ENCODE results near the gene CTSL.

The CTSL gene

GRCh38 chr9:87725900-87726709 lies at the start of gene CTSL:
CTSL (plus strand) TSS chr9:87726119; CDS start chr9:87727604, 1,485 bp downstream.
- CTCF ChIA-PET: interaction anchor here (0.7 to 1.7 kb wide), 4 partner anchors 11 to 1126 kb away, joined by 3 to 7 read pairs (median 6); partner anchors contain the start of gene CDK20
- POLR2A ChIA-PET: interaction anchor here (0.8 to 1.4 kb wide), 10 partner anchors 9 to 248 kb away, joined by 3 to 4 read pairs (median 3); partner anchors contain the start of genes CDK20 and DAPK1
- peaks cover 0 to 37% of the 10 kb centered on the region in 2 experiments for H3K36me3 ChIP-seq (ENCODE audit: control insufficient read depth in 2 of 2, insufficient read depth in 1 of 2, low read length in 2 of 2)
- no peaks in the 10 kb centered on the region for H3K4me1 ChIP-seq (ENCODE audit: control insufficient read depth, insufficient read depth, low read length)
- H3K27ac ChIP-seq (ENCODE audit: extremely low read depth, low read depth, low read length): peak within 1 kb of the TSS; percentile 20; the same call in 1 of the 2 replicates
- H3K9me3 ChIP-seq (ENCODE audit: control insufficient read depth, insufficient read depth, low read depth, low read length): no peaks in the 10 kb centered on the region
- peak within 1 kb of the TSS; percentile 59 for H3K4me3 ChIP-seq (ENCODE audit: low read depth, low read length)
- TF ChIP-seq ZSCAN5A (tag by site-specific recombination; IDR thresholded peaks at IDR 0.05) (0 out of 2 replicates have a peak, but pooled peaks have one; percentile 60), ZNF843 (tag by site-specific recombination; IDR thresholded peaks at IDR 0.05) (peak; percentile 45; the same call in 1 of the 2 replicates), ZIC2 (tag by site-specific recombination; IDR thresholded peaks at IDR 0.05) (peak; percentile 33; the same call in 1 of the 2 replicates), ZNF280C (tag by site-specific recombination; IDR thresholded peaks at IDR 0.05) (no peak), YY1 (tag by site-specific recombination; IDR thresholded peaks at IDR 0.05) (0 out of 2 replicates have a peak, but pooled peaks have one; percentile 14), ZBTB17 (tag by site-specific recombination; IDR thresholded peaks at IDR 0.05) (peak; percentile 65), KLF9 (tag by site-specific recombination; IDR thresholded peaks at IDR 0.05; ENCODE audit: low read depth) (0 out of 2 replicates have a peak, but pooled peaks have one; percentile 30), ZNF747 (tag by site-specific recombination; IDR thresholded peaks at IDR 0.05) (no peak), ZNF146 (tag by site-specific recombination; IDR thresholded peaks at IDR 0.05) (peak; percentile 16; the same call in 1 of the 2 replicates), SP7 (tag by site-specific recombination; IDR thresholded peaks at IDR 0.05) (peak; percentile 54; the same call in 1 of the 2 replicates), ZBTB48 (tag by site-specific recombination; IDR thresholded peaks at IDR 0.05) (0 out of 2 replicates have a peak, but pooled peaks have one; percentile 40), ZNF701 (tag by site-specific recombination; IDR thresholded peaks at IDR 0.05) (no peak), ZNF610 (tag by site-specific recombination; IDR thresholded peaks at IDR 0.05; ENCODE audit: borderline replicate concordance) (peak; percentile 80; the same call in 1 of the 2 replicates), ZNF394 (tag by site-specific recombination; IDR thresholded peaks at IDR 0.05; ENCODE audit: borderline replicate concordance) (peak; percentile 73), ZNF777 (tag by site-specific recombination; IDR thresholded peaks at IDR 0.05; ENCODE audit: borderline replicate concordance) (no peak; the same call in 1 of the 2 replicates), ZNF391 (tag by site-specific recombination; IDR thresholded peaks at IDR 0.05; ENCODE audit: borderline replicate concordance, low read depth) (peak; percentile 34; the same call in 1 of the 2 replicates), KLF8 (tag by site-specific recombination; IDR thresholded peaks at IDR 0.05) (peak; percentile 25; the same call in 1 of the 2 replicates), ZNF324 (tag by site-specific recombination; IDR thresholded peaks at IDR 0.05) (0 out of 2 replicates have a peak, but pooled peaks have one; percentile 38), YY2 (tag by site-specific recombination; IDR thresholded peaks at IDR 0.05) (no peak), ZNF600 (tag by site-specific recombination; IDR thresholded peaks at IDR 0.05) (peak; percentile 94), ZNF335 (tag by site-specific recombination; conservative IDR thresholded peaks at IDR 0.05) (peak; percentile 99), ZNF473 (tag by site-specific recombination; IDR thresholded peaks at IDR 0.05) (no peak), ZNF624 (tag by site-specific recombination; IDR thresholded peaks at IDR 0.05) (no peak), SP3 (tag by site-specific recombination; IDR thresholded peaks at IDR 0.05) (peak; percentile 53), ZBTB26 (tag by site-specific recombination; optimal IDR thresholded peaks at IDR 0.05) (peak; percentile 76), KLF17 (tag by site-specific recombination; IDR thresholded peaks at IDR 0.05) (peak; percentile 29; the same call in 1 of the 2 replicates), ZXDB (tag by site-specific recombination; IDR thresholded peaks at IDR 0.05) (peak; percentile 61; the same call in 1 of the 2 replicates), BCL11A (tag by site-specific recombination; IDR thresholded peaks at IDR 0.05; ENCODE audit: low read depth) (no peak), CTCF (tag by site-specific recombination; IDR thresholded peaks at IDR 0.05) (peak; percentile 90), ZNF10 (tag by site-specific recombination; IDR thresholded peaks at IDR 0.05) (0 out of 2 replicates have a peak, but pooled peaks have one; percentile 24)
